Skeletal muscle cell (primary cell): ENCODE results near the gene CATSPER1.

ENCODE experiments used
- DNase-seq: peaks from one replicate; pipeline ENCODE4 v3.0.0-alpha.2; 2010; ENCODE audit warnings: low read depth
- H3K4me3 ChIP-seq: 2 replicates; pipeline ENCODE4 v1.5.1; 2011; ENCODE audit warnings: low read depth, mild to moderate bottlenecking, control low read depth, low read length, moderate library complexity

Gene CATSPER1

DNA sequence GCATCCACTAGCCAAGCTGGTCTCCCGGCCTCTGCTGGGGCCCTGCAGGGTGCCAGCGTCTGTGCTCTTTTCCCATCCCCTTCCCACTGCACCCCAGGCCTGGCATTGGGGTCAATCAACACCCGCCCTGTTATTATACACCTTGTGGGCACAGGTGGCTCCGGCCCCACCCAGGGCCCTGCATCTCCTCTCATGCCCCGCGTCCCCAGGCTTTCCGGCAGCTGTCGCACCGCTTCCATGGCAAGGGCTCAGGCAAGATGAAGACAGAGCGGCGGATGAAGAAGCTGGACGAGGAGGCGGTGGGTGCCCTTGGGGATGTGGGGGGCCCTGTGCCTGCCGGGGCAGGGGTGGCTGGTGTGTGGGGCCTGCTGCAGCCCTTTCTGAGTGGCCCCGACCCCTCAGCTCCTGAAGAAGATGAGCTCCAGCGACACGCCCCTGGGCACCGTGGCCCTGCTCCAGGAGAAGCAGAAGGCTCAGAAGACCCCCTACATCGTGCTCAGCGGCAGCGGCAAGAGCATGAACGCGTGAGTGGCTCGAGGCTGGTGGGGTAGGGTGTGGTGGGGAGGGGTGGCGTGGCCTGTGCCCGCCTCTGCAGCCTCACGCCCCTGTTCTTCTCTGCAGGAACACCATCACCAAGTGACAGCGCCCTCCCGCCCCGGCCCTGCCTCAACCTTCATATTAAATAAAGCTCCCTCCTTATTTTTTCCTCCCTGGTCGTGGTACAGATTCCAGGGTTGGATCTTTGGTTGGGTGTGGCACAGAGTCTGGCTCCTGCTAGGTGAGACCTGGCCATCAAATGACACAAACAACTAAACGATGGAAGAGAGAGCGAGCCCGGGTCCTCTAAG is 47.7 kb downstream of the CATSPER1 start:
- no peak overlapping the region for H3K4me3 ChIP-seq
- DNase-seq, result no peak

DNA sequence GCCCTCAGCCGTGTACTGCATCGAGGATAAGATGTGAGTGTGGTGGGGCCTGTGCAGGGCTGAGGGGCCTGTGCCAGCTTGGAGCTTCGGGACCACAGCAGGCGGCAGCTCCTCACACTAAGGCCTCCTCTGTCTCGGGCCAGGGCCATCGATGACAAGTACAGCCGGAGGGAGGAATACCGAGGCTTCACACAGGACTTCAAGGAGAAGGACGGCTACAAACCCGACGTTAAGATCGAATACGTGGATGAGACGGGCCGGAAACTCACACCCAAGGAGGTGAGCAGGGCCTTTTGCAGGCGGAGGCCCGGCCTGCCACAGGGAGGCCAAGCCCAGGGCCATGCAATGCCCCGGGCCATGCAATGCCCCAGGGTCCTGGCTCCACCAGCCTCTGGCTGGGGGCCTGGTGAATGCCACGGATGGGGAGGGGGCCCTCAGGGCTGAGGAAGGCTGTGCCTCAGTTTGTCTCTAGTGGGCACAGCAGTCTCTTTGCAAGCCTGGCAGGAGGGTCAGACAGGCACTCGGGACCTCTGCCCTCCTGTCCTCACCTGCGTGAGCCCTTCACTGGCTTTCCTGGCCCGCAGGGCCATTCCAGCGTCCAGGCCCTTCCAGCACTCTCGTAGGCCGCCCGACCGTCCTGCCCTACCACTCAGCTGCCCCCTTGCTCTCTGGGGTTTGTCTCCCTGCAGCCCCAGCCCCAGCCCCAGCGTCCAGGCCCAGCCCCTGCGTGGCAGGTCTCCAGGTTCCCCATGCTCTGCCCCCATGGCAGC is 48.5 kb downstream of the CATSPER1 start:
- no peak for DNase-seq

DNA sequence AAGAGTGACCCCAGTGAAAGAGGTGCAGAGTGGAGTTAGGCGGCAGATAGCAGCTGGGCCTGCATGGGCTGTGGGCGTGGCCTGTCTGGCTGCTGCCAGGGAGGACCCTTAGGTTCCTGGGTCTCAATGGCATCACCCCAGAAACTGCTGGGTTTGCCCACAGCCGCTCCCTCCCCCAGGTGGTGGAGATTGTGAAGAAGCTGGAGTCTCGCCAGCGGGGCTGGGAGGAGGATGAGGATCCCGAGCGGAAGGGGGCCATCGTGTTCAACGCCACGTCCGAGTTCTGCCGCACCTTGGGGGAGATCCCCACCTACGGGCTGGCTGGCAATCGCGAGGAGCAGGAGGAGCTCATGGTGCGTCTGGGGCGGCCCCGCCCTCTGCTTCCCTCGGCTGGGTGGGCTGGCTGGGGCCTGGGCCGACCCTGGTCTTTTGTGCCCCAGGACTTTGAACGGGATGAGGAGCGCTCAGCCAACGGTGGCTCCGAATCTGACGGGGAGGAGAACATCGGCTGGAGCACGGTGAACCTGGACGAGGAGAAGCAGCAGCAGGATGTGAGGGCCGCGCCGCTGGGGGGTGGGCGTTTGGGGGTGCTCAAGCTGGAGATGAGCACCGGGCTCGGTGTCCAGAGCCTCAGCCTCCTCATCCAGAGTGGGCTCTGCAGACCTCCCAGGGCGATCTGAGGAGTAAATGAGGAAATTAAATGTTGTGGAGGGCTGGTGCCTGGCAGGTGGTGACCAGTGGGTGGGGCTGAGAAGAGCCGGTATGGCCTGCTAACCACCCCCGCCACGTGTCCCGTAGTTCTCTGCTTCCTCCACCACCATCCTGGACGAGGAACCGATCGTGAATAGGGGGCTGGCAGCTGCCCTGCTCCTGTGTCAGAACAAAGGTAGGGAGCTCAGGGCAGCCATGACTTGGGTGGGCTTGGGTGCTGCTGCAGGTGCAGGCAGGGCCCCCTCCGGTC is 49.8 kb downstream of the CATSPER1 start:
- DNase-seq, result no peak
- H3K4me3 ChIP-seq, result no peak overlapping the region

More for the DNA sequence above, 48.5 kb downstream of the CATSPER1 start:
- no peak overlapping the region for H3K4me3 ChIP-seq

DNA sequence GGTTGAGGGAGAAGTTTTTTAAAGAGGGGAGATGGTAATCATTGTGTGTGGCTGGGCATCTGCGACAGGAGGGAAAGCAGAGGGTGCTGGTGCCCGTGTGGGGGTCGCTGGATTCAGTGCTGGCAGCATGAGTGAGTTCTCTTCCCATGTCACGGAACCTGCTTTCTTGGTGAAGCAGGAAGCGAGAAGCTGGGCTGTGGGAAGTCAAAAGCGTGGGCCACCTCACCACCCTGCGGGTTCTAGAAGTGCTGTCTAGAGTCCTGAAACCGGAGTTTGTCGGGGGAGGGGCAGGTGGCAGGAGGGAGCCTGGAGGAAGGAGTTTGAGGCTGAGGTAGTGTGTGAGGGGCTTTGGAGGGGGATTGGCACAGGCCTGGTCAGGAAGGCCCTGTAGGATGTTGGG is 50.5 kb downstream of the CATSPER1 start:
- no peak overlapping the region for H3K4me3 ChIP-seq
- no peak for DNase-seq

DNA sequence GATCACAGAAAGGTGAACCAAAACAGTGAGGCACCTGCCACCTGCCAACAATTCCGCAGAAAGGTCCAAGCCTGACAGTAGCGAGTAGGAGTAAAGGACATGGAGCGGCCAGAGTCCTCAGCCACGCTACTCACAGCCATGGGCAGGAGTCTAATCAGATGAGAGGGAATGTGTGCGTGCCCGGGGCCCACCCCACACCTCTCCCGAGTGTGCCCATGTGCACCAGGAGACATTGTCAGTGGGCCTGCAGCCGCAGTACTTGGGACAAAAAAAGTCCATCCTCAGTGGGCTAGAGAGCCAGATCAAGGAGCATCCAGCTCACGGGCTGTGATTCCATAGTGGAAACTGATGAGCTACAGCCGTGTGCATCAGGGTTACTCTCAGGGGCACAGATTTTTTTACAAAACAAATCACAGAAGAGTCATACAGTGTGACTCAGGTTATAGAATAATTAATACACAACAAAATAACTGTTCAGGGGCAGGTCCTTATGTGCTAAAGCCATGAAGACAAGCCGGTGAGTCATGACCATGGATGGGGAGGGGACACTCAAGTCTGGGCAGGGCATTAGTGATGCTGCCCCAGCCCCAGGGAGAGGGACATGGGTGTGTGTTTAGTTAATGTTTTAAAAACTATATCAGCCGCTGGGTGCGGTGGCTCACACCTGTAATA is 52.7 kb downstream of the CATSPER1 start:
- no peak overlapping the region for H3K4me3 ChIP-seq

DNA sequence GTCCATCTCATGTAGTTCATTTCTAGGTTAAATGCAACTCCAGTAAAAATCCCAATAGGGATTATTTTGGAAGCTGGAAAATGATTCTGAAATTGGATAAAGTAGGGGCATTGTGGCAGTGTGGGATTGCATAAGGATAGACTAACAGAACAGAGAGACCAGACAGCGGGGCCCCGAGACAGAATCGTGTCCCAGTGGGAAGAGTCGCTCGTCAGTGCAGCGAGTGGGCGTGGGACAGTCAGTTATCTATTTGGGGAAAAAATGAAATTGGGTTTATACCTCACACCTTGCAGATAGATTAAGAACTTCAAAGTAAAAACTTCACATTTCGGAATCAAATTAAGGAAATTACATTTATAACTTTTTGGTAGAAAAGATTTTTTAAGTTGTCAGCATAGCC is 54.2 kb downstream of the CATSPER1 start:
- H3K4me3 ChIP-seq, result no peak overlapping the region
- no peak for DNase-seq

More for the DNA sequence above, 52.7 kb downstream of the CATSPER1 start:
- no peak for DNase-seq

DNA sequence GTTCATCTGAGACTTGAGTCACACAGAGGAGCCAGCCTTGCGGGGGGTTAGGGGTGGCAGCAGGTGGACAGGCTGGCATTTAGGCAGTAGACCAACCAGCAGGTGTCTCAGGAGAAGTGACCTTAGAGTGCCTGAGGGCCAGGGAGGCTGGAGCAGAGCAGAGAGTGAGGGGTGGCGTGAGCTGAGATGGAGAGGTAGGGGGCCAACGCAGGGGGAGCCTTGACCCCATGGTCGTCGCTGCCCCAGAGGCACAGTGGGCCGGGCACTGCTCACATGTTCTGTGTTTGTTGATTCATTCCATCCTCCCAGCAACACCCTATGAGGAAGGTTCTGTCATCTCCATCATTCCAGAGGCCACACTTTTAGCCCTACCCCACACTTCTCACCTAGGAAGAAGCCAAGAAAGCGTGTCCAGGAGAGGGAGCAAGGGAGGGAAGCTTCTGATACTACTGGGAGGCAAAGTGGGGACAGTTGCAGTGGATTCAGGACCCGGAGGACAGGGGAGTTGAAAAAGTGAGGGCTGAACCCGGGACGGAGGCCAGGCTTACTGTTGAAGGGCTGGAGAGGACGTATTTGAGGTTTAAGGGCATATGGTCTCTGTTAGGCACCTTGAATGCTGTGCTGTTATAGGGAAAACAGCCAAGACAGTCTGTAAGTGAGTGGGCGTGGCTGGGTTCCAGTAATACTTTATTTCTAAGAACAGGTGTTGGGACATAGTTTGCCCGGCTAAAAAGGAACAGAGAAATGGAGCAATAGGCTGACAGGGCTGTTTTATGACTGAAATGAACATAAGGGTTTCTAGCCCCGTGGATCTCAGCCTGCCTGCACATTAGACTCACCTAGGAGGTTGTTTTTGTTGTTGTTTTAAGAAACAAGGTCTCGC is 57.4 kb downstream of the CATSPER1 start:
- no peak for DNase-seq
- no peak overlapping the region for H3K4me3 ChIP-seq

DNA sequence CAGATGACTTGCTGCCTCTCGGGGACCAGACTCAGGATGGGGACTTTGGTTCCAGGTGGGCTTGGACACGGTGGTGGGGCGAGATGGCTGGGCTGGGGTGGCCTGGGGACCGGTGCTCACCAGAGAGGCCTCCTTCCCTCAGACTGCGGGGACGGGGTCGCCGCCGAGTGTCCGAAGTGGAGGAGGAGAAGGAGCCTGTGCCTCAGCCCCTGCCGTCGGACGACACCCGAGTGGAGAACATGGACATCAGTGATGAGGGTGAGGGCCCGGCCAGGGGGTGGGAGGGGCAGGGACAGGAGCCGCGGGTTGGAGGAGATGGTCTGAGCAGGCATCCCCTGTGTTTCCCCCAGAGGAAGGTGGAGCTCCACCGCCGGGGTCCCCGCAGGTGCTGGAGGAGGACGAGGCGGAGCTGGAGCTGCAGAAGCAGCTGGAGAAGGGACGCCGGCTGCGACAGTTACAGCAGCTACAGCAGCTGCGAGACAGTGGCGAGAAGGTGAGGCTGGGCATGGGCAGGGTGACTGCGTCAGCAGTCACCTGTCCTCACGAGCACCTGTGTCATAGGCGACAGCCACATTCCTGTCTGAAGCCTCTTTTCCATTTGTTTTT is 58.8 kb downstream of the CATSPER1 start:
- no peak for DNase-seq
- H3K4me3 ChIP-seq, result no peak overlapping the region
